ENCODE results near the gene PARVB.

GRCh38 chr22:44203203-44203602 lies 179.1 kb downstream of the PARVB start:
- TF ChIP-seq EZH2phosphoT487 (IDR thresholded peaks at IDR 0.05; ENCODE audit: low read depth, severe bottlenecking, unreplicated experiment): no peak
- TF ChIP-seq, protein P1, sequence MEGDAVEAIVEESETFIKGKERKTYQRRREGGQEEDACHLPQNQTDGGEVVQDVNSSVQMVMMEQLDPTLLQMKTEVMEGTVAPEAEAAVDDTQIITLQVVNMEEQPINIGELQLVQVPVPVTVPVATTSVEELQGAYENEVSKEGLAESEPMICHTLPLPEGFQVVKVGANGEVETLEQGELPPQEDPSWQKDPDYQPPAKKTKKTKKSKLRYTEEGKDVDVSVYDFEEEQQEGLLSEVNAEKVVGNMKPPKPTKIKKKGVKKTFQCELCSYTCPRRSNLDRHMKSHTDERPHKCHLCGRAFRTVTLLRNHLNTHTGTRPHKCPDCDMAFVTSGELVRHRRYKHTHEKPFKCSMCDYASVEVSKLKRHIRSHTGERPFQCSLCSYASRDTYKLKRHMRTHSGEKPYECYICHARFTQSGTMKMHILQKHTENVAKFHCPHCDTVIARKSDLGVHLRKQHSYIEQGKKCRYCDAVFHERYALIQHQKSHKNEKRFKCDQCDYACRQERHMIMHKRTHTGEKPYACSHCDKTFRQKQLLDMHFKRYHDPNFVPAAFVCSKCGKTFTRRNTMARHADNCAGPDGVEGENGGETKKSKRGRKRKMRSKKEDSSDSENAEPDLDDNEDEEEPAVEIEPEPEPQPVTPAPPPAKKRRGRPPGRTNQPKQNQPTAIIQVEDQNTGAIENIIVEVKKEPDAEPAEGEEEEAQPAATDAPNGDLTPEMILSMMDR (IDR thresholded peaks at IDR 0.05; ENCODE audit: poor library complexity): no peak
